A549 (cell line): ENCODE results near the gene XPO5. TPM values are rescaled to one million over a fixed set of nuclear protein-coding genes. Genes with fewer than 3 reads are reported as not detected.
"Not testable (repeated sequence)": the region's sequence is repeated elsewhere in the genome, so short reads cannot be mapped to it uniquely, and the experiment has no call there.

ENCODE experiments used
- ATAC-seq, 2 experiments: fragments of 200-7000 bp in 1 of 2; fragments of >200 bp in 1 of 2; cut with Nextera tagmentation in 1 of 2; cut with Tn5 transposase in 1 of 2; 3 replicates each; pipeline versions ENCODE4 v1.8.0 to v1.9.1; 2018 to 2020; ENCODE audit warnings: mild to moderate bottlenecking in 1 of 2, moderate library complexity in 1 of 2
- CTCF ChIA-PET: fragments of 300-600 bp; sonication (Branson Sonifier 250); formaldehyde crosslinking; extraction: SDS; loops from one replicate; lab custom pipeline; 2021; ENCODE audit warnings: antibody characterized with exemption, inconsistent platforms; lab: Yijun Ruan, JAX
- POLR2A ChIA-PET: fragments of 350-600 bp; formaldehyde crosslinking; extraction: SDS; loops from one replicate; lab custom pipeline; 2021; ENCODE audit warnings: antibody characterized with exemption, inconsistent platforms; lab: Yijun Ruan, JAX
- DNase-seq, 2 experiments: peaks; one replicate each; pipeline versions ENCODE4 v3.0.0 to v3.0.0-alpha.2; 2011 to 2016; ENCODE audit warnings: low read depth in 1 of 2, low spot score in 1 of 2
- FAIRE-seq: peaks from 2 replicates; lab custom pipeline; 2011; peaks lifted over from hg19 to GRCh38; lab: Jason Lieb, UNC
- H3K27ac ChIP-seq, 2 experiments: fragments of >200 bp; sonication (Bioruptor Twin); formaldehyde crosslinking; 3 replicates each; pipeline ENCODE4 v1.5.1; 2016 to 2017
- H3K4me1 ChIP-seq: fragments of >200 bp; sonication (Bioruptor Twin); formaldehyde crosslinking; 3 replicates; pipeline ENCODE4 v1.6.1; 2016
- H3K4me2 ChIP-seq: fragments of >200 bp; sonication (Bioruptor Twin); formaldehyde crosslinking; 3 replicates; pipeline ENCODE4 v1.6.1; 2016
- H3K4me3 ChIP-seq: fragments of >200 bp; sonication (Bioruptor Twin); formaldehyde crosslinking; 3 replicates; pipeline ENCODE4 v1.5.1; 2016
- H3K9me3 ChIP-seq: fragments of >200 bp; sonication (Bioruptor Twin); formaldehyde crosslinking; 3 replicates; pipeline ENCODE4 v1.6.1; 2016
- CBX8 ChIP-seq: fragments of 200-600 bp; sonication (generic); IDR thresholded peaks from 2 replicates; pipeline ENCODE4 v1.6.1; 2016
- CHD2 ChIP-seq: fragments of 150-350 bp; IDR thresholded peaks from 2 replicates; pipeline ENCODE4 v1.6.1; 2014; ENCODE audit warnings: low read length; ENCODE audit not compliant: partially characterized antibody
- ESRRA ChIP-seq: fragments of 150-350 bp; IDR thresholded peaks from 2 replicates; pipeline ENCODE4 v1.6.1; 2014; ENCODE audit warnings: mild to moderate bottlenecking, low read length, borderline replicate concordance
- FOSB ChIP-seq: fragments of 250-450 bp; sonication (Bioruptor Pico); IDR thresholded peaks from 2 replicates; pipeline ENCODE4 v1.5.0; 2020; ENCODE audit warnings: mild to moderate bottlenecking, moderate library complexity
- FOXS1 ChIP-seq: fragments of 250-450 bp; sonication (Bioruptor Pico); IDR thresholded peaks from 2 replicates; pipeline ENCODE4 v1.5.0; 2020; ENCODE audit warnings: mild to moderate bottlenecking, moderate library complexity
- HDAC2 ChIP-seq: fragments of 200-600 bp; sonication (generic); IDR thresholded peaks from 2 replicates; pipeline ENCODE4 v1.6.1; 2016
- HOXA7 ChIP-seq: fragments of 250-450 bp; sonication (Bioruptor Pico); IDR thresholded peaks from 2 replicates; pipeline ENCODE4 v1.5.0; 2020; ENCODE audit warnings: mild to moderate bottlenecking, moderate library complexity
- JUN ChIP-seq, 2 experiments: fragments of >200 bp; sonication (Bioruptor Twin); formaldehyde crosslinking; IDR thresholded peaks; 2 replicates in 1 of 2; 3 replicates in 1 of 2; pipeline ENCODE4 v1.6.1; 2016 to 2017
- NFE2L2 ChIP-seq: fragments of 150-350 bp; conservative IDR thresholded peaks from 2 replicates; pipeline ENCODE4 v1.6.1; 2014; ENCODE audit warnings: low read length
- NPAS2 ChIP-seq: fragments of 250-450 bp; sonication (Bioruptor Pico); IDR thresholded peaks from 2 replicates; pipeline ENCODE4 v1.8.0; 2022; ENCODE audit warnings: mild to moderate bottlenecking, moderate library complexity, borderline replicate concordance
- RAD21 ChIP-seq, 2 experiments: fragments of >200 bp in 1 of 2; sonication (Bioruptor Twin) in 1 of 2; formaldehyde crosslinking in 1 of 2; IDR thresholded peaks in 1 of 2; conservative IDR thresholded peaks in 1 of 2; 2 replicates in 1 of 2; 3 replicates in 1 of 2; pipeline ENCODE4 v1.6.1; 2012 to 2018; ENCODE audit warnings: inconsistent platforms in 1 of 2
- RARB ChIP-seq: fragments of 250-450 bp; sonication (Bioruptor Pico); IDR thresholded peaks from 2 replicates; pipeline ENCODE4 v1.8.0; 2021; ENCODE audit warnings: mild to moderate bottlenecking, moderate library complexity
- ZFP36 ChIP-seq: fragments of 450-650 bp; IDR thresholded peaks from 2 replicates; pipeline ENCODE4 v1.6.1; 2014; ENCODE audit warnings: borderline replicate concordance; ENCODE audit not compliant: partially characterized antibody
- ZNF302 ChIP-seq: fragments of 250-450 bp; sonication (Bioruptor Pico); IDR thresholded peaks from 2 replicates; pipeline ENCODE4 v1.9.0; 2021; ENCODE audit warnings: inconsistent platforms, mild to moderate bottlenecking, moderate library complexity
- ZSCAN20 ChIP-seq: fragments of 250-450 bp; sonication (Bioruptor Pico); IDR thresholded peaks from 2 replicates; pipeline ENCODE4 v1.8.0; 2022; ENCODE audit warnings: mild to moderate bottlenecking, moderate library complexity
- WGBS: methylation state at CpG from one replicate; pipeline ENCODE4 v1.1.6; 2017; ENCODE audit errors: missing lambda C conversion rate; 5-methylcytosine and 5-hydroxymethylcytosine counted together
- polyA plus RNA-seq, 4 experiments: library from polyadenylated mRNA; depleted of rRNA in 3 of 4; stranded (reverse); fragments of >200 nt; fragmentation: RNase III in 1 of 4; extraction: RNeasy Plus Mini Kit Qiagen cat#74134 plus additional on column Dnase treatment in 1 of 4; gene quantifications; 2 replicates in 3 of 4; 3 replicates in 1 of 4; pipeline ENCODE4 v1.2.3, GENCODE V29; 2011 to 2017
- TF ChIP-seq, protein P1 (sequence below): fragments of 200-600 bp; sonication (generic); IDR thresholded peaks from 2 replicates; pipeline ENCODE4 v1.6.1; 2016; ENCODE audit warnings: antibody characterized with exemption, mild to moderate bottlenecking, moderate library complexity
- TF ChIP-seq, protein P2 (sequence below): fragments of 450-650 bp; IDR thresholded peaks from 2 replicates; pipeline ENCODE4 v1.6.1; 2014; ENCODE audit warnings: antibody characterized with exemption
- TF ChIP-seq, protein P3 (sequence below): fragments of 150-350 bp; IDR thresholded peaks from 2 replicates; pipeline ENCODE4 v1.6.1; 2014; ENCODE audit warnings: low read depth, mild to moderate bottlenecking, low read length
- TF ChIP-seq, protein P4 (sequence below): IDR thresholded peaks from 2 replicates; pipeline ENCODE4 v1.6.1; 2012
- TF ChIP-seq, protein P5 (sequence below): fragments of >200 bp; sonication (Bioruptor Twin); formaldehyde crosslinking; IDR thresholded peaks from 2 replicates; pipeline ENCODE4 v1.6.1; 2016
- TF ChIP-seq, protein P6 (sequence below): IDR thresholded peaks from 2 replicates; pipeline ENCODE4 v1.6.1; 2012; ENCODE audit warnings: low read depth, borderline replicate concordance

Gene XPO5
- polyA plus RNA-seq, 2 of the 4 experiments (the other 2 are of a cell fraction), result 24.8 to 51.0 TPM

DNA sequence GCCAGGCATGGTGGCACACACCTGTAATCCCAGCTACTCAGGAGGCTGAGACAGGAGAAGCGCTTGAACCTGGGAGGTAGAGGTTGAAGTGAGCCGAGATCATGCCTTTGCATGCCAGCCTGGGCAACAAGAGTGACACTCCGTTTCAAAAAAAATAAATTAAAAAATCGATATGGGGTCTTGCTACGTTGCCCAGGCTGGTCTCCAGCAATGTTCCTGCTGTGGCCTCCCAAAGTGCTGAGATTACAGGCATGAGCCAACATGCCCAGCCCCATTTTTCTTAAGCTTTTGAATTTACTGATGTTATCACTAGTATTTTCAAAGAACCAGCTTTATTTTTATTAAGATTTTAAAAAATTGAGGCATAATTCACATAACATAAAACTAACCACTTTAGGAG is 35.3 kb downstream of the XPO5 start:
- Histone ChIP-seq H3K4me3 (no peak overlapping the region), H3K9me3 (no peaks in the 10 kb centered on the region)
- TF ChIP-seq, protein P1, sequence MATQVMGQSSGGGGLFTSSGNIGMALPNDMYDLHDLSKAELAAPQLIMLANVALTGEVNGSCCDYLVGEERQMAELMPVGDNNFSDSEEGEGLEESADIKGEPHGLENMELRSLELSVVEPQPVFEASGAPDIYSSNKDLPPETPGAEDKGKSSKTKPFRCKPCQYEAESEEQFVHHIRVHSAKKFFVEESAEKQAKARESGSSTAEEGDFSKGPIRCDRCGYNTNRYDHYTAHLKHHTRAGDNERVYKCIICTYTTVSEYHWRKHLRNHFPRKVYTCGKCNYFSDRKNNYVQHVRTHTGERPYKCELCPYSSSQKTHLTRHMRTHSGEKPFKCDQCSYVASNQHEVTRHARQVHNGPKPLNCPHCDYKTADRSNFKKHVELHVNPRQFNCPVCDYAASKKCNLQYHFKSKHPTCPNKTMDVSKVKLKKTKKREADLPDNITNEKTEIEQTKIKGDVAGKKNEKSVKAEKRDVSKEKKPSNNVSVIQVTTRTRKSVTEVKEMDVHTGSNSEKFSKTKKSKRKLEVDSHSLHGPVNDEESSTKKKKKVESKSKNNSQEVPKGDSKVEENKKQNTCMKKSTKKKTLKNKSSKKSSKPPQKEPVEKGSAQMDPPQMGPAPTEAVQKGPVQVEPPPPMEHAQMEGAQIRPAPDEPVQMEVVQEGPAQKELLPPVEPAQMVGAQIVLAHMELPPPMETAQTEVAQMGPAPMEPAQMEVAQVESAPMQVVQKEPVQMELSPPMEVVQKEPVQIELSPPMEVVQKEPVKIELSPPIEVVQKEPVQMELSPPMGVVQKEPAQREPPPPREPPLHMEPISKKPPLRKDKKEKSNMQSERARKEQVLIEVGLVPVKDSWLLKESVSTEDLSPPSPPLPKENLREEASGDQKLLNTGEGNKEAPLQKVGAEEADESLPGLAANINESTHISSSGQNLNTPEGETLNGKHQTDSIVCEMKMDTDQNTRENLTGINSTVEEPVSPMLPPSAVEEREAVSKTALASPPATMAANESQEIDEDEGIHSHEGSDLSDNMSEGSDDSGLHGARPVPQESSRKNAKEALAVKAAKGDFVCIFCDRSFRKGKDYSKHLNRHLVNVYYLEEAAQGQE, result no peak
- TF ChIP-seq CBX8 (no peak), CHD2 (no peak)
- TF ChIP-seq, protein P2, sequence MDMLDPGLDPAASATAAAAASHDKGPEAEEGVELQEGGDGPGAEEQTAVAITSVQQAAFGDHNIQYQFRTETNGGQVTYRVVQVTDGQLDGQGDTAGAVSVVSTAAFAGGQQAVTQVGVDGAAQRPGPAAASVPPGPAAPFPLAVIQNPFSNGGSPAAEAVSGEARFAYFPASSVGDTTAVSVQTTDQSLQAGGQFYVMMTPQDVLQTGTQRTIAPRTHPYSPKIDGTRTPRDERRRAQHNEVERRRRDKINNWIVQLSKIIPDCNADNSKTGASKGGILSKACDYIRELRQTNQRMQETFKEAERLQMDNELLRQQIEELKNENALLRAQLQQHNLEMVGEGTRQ, result no peak
- TF ChIP-seq, protein P3, sequence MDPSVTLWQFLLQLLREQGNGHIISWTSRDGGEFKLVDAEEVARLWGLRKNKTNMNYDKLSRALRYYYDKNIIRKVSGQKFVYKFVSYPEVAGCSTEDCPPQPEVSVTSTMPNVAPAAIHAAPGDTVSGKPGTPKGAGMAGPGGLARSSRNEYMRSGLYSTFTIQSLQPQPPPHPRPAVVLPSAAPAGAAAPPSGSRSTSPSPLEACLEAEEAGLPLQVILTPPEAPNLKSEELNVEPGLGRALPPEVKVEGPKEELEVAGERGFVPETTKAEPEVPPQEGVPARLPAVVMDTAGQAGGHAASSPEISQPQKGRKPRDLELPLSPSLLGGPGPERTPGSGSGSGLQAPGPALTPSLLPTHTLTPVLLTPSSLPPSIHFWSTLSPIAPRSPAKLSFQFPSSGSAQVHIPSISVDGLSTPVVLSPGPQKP, result no peak
- TF ChIP-seq, all 56 proteins: peak for 0
- no peaks in the 10 kb centered on the region for H3K4me1 ChIP-seq
- 93% methylated on average over 5 of the region's 5 CpGs for WGBS
- CTCF ChIA-PET, result no interaction called here
- ATAC-seq, result no peak
- H3K4me2 ChIP-seq, result no peak overlapping the region
- no peak for FAIRE-seq
- no peak overlapping the region for H3K27ac ChIP-seq
- DNase-seq, result no peak
- POLR2A ChIA-PET, result no interaction called here

DNA sequence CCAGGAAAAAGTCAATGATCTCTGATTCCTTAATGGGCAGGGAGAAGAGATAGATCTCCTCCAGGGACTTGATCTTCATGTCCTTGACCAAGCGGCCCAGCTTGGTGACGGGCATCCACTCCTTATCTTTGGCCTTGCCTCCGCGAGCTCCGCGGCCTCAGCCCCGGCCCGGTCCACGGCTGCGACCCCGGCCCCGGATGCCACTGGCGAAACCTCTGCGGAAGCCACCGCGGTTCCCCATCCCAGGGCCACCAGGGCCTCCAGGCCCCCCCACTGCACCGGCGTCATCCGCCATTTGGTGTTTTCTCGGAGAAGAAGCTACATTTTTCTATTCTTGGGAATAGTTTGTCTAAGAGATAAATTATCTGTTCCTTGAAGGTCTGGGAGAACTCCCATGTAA is 36.4 kb downstream of the XPO5 start:
- H3K4me3 ChIP-seq, H3K4me2 ChIP-seq, DNase-seq, ATAC-seq, H3K4me1 ChIP-seq, POLR2A ChIA-PET, H3K9me3 ChIP-seq, H3K27ac ChIP-seq, FAIRE-seq: not testable (repeated sequence)
- 95% methylated on average over 20 of the region's 20 CpGs for WGBS
- CTCF ChIA-PET, result interaction anchor here (1.6 kb wide), 1 partner anchor 32 kb away, joined by 4 read pairs; no protein-coding TSS in a partner anchor

DNA sequence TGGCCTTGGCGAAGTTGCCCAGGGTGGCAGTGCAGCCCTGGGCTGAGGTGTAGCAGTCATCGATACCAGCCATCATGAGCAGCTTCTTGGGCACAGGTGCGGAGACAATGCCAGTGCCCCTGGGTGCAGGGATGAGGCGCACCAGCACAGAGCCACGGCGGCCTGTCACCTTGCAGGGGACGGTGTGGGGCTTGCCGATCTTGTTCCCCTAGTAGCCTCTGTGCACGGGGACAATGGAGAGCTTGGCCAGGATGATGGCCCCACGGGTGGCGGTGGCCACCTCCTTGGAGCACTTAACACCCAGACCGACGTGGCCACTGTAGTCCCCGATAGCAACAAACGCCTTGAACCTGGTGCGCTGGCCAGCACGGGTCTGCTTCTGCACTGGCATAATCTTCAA is 36.9 kb downstream of the XPO5 start:
- H3K4me3 ChIP-seq, FAIRE-seq, POLR2A ChIA-PET, H3K27ac ChIP-seq, H3K9me3 ChIP-seq, H3K4me2 ChIP-seq, H3K4me1 ChIP-seq, DNase-seq, ATAC-seq: not testable (repeated sequence)
- CTCF ChIA-PET, result interaction anchor here (1.6 kb wide), 1 partner anchor 32 kb away, joined by 4 read pairs; no protein-coding TSS in a partner anchor
- 95% methylated on average over 7 of the region's 17 CpGs for WGBS

DNA sequence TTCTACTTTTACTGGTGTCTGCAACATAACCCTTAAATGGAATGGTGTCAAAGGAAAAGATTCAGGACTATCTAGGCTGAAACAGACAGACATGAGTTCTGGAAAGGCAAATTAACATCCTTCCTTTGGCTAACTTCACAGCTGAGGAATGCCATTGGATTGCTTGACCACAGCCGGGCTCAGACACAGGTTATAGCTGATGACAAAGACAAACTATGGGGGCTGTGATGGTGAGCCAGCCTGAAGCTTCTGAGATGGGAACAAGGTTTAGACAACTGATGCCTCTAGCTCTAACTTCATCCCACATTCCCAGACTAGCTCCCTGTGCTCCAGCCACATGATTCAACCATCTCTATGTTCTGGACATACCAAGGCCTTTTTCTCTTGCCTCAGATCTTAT is 43.6 kb downstream of the XPO5 start:
- CTCF ChIA-PET, result no interaction called here
- no peak for FAIRE-seq
- TF ChIP-seq, protein P4, sequence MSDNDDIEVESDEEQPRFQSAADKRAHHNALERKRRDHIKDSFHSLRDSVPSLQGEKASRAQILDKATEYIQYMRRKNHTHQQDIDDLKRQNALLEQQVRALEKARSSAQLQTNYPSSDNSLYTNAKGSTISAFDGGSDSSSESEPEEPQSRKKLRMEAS, result no peak
- no peak for TF ChIP-seq RAD21 (conservative IDR thresholded peaks at IDR 0.05 in 1 of 2, IDR thresholded peaks at IDR 0.05 in 1 of 2)
- TF ChIP-seq ZNF302, result no peak
- no peak for TF ChIP-seq FOXS1 (CRISPR knock-in tag)
- TF ChIP-seq, protein P3, result no peak
- TF ChIP-seq NPAS2 (CRISPR knock-in tag), result no peak
- TF ChIP-seq JUN (IDR thresholded peaks at IDR 0.05), result no peak
- TF ChIP-seq ZFP36, result no peak
- TF ChIP-seq ESRRA, result no peak
- TF ChIP-seq, protein P5, sequence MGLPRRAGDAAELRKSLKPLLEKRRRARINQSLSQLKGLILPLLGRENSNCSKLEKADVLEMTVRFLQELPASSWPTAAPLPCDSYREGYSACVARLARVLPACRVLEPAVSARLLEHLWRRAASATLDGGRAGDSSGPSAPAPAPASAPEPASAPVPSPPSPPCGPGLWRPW, result no peak
- TF ChIP-seq HDAC2, result no peak
- TF ChIP-seq RARB (CRISPR knock-in tag), result no peak
- no peak for TF ChIP-seq FOSB
- no peak for TF ChIP-seq ZSCAN20 (CRISPR knock-in tag)
- TF ChIP-seq, protein P6, sequence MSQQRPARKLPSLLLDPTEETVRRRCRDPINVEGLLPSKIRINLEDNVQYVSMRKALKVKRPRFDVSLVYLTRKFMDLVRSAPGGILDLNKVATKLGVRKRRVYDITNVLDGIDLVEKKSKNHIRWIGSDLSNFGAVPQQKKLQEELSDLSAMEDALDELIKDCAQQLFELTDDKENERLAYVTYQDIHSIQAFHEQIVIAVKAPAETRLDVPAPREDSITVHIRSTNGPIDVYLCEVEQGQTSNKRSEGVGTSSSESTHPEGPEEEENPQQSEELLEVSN, result no peak
- TF ChIP-seq, protein P2, result no peak
- TF ChIP-seq NFE2L2, result no peak
- TF ChIP-seq HOXA7 (CRISPR knock-in tag), result no peak

More for the DNA sequence above, 43.6 kb downstream of the XPO5 start:
- Histone ChIP-seq H3K4me1 (no peaks in the 10 kb centered on the region), H3K27ac (no peak overlapping the region), H3K4me3 (no peak overlapping the region), H3K9me3 (no peaks in the 10 kb centered on the region), H3K4me2 (no peak overlapping the region)
- no peak for ATAC-seq
- DNase-seq, result no peak
- 88% methylated on average over 1 of the region's 1 CpG for WGBS
- POLR2A ChIA-PET, result no interaction called here
